Hepatocyte (in vitro differentiated cells): ENCODE measurements around the gene BAIAP2L1.

Experiments
- EZH2 ChIP-seq: fragments of 200-600 bp; sonication (generic); IDR thresholded peaks from 2 replicates; pipeline ENCODE4 v1.6.1; 2016; ENCODE audit warnings: antibody characterized with exemption, mild to moderate bottlenecking, borderline replicate concordance
- EZH2phosphoT487 ChIP-seq: fragments of 200-600 bp; sonication (generic); IDR thresholded peaks from one replicate; pipeline ENCODE4 v1.6.1; 2018; ENCODE audit warnings: antibody characterized with exemption, mild to moderate bottlenecking, low read depth, moderate library complexity; ENCODE audit not compliant: unreplicated experiment, severe bottlenecking
- TF ChIP-seq, protein P1 (sequence below): fragments of 200-600 bp; sonication (generic); IDR thresholded peaks from 2 replicates; pipeline ENCODE4 v1.5.1; 2016; ENCODE audit warnings: antibody characterized with exemption, mild to moderate bottlenecking; ENCODE audit not compliant: poor library complexity

DNA sequence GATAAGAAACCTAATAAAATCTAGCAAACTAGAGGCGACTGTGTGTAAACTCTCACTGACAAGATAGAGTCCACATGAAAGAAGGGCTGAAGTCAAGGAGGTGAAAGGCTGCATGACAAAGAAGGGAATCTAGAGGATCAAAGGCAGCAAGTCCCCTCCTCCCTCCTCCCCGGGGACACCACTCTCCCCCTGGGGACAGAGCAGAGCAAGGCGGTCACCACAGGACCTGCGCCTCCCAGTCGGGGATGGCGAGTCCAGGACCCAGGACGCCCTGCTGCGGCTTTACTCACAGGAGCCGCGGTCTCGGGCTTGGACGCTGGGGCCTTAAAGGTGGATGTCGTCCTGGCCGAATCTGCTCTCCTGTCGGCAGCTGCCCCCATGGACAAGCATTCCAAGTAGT, 97.0 kb downstream of the BAIAP2L1 start:
- TF ChIP-seq, protein P1, sequence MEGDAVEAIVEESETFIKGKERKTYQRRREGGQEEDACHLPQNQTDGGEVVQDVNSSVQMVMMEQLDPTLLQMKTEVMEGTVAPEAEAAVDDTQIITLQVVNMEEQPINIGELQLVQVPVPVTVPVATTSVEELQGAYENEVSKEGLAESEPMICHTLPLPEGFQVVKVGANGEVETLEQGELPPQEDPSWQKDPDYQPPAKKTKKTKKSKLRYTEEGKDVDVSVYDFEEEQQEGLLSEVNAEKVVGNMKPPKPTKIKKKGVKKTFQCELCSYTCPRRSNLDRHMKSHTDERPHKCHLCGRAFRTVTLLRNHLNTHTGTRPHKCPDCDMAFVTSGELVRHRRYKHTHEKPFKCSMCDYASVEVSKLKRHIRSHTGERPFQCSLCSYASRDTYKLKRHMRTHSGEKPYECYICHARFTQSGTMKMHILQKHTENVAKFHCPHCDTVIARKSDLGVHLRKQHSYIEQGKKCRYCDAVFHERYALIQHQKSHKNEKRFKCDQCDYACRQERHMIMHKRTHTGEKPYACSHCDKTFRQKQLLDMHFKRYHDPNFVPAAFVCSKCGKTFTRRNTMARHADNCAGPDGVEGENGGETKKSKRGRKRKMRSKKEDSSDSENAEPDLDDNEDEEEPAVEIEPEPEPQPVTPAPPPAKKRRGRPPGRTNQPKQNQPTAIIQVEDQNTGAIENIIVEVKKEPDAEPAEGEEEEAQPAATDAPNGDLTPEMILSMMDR: no peak
- TF ChIP-seq EZH2 (no peak), EZH2phosphoT487 (no peak)
